LNCaP clone FGC (cell line): ENCODE data around the gene LCP1.
A peak's percentile ranks its signal among the peaks of the same experiment; 100 is the strongest.
"Not testable (repeated sequence)": the region's sequence is repeated elsewhere in the genome, so short reads cannot be mapped to it uniquely, and the experiment has no call there.

Source experiments
- DNase-seq: peaks from one replicate; pipeline ENCODE4 v3.0.0-alpha.2; 2011; ENCODE audit warnings: low read depth
- H3K4me3 ChIP-seq: 2 replicates; pipeline ENCODE4 v1.5.1; 2011; ENCODE audit warnings: mild to moderate bottlenecking, low read depth, low read length, control low read depth
- TF ChIP-seq, protein P1 (sequence below): IDR thresholded peaks from 2 replicates; pipeline ENCODE4 v1.5.1; 2012; ENCODE audit warnings: mild to moderate bottlenecking; ENCODE audit not compliant: control insufficient read depth, insufficient read depth; ENCODE audit errors: extremely low read depth

The LCP1 gene

DNA sequence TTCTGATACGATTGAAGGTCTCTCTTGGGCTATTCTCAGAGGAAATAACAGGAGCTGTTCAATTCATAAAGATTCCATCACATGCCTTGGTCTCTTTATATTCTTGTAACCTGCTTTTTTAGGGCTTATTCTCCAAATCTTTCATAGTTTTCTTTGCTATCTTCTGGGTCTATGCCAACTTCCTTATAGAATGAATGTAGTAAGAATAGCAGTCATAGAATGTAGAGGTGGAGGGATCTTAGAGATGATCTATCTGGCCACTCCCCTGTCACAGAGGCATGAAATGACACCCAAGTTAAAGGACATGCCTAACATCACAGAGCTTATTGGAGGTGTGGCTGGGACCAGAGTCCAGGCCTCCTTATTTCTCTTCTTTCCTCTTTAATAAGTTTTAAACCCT is 13.2 kb downstream of the LCP1 start:
- peak overlapping the region; percentile 63 for H3K4me3 ChIP-seq
- TF ChIP-seq, protein P1, sequence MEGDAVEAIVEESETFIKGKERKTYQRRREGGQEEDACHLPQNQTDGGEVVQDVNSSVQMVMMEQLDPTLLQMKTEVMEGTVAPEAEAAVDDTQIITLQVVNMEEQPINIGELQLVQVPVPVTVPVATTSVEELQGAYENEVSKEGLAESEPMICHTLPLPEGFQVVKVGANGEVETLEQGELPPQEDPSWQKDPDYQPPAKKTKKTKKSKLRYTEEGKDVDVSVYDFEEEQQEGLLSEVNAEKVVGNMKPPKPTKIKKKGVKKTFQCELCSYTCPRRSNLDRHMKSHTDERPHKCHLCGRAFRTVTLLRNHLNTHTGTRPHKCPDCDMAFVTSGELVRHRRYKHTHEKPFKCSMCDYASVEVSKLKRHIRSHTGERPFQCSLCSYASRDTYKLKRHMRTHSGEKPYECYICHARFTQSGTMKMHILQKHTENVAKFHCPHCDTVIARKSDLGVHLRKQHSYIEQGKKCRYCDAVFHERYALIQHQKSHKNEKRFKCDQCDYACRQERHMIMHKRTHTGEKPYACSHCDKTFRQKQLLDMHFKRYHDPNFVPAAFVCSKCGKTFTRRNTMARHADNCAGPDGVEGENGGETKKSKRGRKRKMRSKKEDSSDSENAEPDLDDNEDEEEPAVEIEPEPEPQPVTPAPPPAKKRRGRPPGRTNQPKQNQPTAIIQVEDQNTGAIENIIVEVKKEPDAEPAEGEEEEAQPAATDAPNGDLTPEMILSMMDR: no peak
- no peak for DNase-seq

DNA sequence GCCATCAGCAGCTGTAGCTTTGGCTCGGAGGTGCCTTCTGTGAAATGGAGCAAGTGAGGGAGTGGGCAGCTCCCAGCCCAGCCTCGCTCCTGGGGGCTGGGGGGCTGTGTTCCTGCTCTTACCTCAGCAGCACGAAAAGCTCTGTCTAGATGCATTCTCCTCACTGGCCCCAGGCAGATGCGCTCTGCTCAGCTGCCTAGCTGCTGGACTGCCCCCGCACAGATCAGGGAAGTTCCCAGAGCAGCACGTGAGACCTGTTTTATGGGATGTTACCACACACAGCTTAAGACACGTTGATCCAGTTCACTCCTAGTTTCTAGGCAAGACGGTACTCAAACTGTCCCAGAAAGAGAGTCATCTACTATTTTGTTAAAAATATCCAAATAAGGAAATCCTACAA is 13.6 kb downstream of the LCP1 start:
- TF ChIP-seq, protein P1: no peak
- H3K4me3 ChIP-seq: peak overlapping the region; percentile 63
- peak; percentile 88 for DNase-seq

DNA sequence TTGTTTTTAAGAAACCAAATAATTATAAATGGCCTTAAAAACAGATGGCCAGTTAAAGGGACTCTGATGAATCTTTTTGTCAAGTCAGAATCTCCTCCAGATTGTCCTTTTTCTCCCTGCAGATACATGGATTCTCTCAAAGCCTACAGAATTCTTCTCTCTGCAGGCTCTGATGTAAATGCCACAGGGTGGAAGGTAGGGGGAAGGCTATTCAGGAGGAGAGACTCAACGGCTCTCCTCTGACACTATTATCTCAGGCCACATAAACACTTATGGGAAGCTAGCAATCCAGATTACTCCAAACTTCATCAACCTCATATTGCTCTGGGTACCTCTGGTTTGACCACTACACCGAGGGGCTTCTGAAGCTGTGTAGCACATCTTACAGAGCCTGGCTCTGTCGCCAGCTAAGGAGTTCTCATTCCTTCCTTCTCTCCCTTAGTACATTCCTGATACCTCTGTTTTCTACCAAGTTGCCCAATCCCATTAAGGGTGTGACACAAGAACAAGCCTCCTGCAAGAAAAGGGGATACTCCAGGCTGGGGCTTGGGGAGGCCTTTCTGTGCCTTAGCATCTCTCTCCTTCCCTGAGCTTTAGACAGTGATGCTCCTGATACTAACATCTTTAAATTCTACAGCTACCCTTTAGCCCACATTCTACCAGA is 14.9 kb downstream of the LCP1 start:
- no peak for DNase-seq
- TF ChIP-seq, protein P1: no peak
- H3K4me3 ChIP-seq: peak overlapping the region; percentile 63

DNA sequence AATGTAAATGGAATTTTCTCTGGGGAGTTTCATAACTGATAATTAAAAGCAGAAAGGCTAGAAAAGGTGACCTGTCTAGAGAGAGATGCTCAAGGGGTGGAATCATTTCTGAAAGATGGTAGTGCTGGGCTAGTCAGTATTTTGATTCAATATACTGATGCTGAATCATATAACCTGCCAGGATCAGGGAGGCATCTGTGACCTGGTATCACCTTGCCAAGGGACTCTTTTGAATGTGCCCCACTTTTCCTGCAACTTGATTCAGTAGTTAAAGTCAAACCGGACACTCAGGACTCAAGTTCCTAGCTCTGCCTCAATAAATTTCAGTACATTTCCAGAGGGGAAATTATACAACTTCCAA is 15.8 kb downstream of the LCP1 start:
- TF ChIP-seq, protein P1: no peak
- H3K4me3 ChIP-seq: peak overlapping the region; percentile 30
- no peak for DNase-seq

DNA sequence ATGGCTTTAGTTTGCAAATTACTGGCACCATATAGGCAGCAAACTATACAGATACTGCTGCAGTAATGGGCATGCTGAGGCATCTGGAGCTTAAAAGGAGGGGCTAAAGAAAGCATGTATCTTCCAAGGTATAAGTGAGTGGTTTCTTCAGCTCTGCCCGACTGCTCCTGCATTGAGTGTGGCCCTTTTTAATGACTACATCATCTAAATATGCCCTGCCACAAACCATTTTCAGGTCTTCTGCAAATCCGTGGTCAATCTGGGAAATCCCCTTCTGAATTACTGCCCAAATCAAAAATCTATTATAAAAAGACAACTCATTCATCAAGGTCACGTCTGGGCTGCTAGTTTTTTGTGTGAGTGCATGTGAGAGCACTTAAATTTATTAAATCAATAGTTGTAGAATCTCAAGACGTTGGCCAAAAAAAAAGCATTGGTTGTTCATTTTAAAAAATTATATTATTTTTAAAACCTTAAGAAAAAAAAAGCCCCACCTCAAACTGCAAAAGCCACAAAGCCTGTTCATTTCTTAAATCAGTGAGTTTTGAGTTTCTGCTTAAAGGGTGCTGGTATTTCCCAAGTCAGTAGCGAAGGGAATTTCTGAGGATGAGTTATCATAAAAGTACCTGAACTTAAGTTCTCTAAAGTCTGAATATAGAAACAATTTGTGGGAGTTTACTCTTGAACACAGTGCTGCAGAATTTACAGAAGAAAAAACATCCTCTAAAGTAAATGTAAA is 16.3 kb downstream of the LCP1 start:
- TF ChIP-seq, protein P1: no peak

DNA sequence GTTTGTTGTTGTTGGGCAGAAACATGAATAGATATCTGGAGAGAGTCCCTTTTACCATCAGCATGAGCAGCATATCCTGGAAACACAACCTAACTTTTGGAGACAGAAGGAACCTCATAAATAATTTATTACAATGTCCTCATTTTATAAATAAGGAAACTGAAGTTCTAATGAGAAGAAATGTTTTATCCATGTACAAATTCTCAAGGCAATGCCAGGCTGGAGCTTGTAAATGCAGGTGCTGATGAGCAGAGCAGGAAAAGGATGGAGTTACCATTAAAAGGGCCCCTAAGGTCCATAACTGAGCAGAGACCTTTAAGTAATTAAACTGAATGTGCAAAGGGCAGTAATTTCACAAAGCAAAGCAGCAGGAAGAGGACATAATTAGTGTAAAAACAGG is 17.3 kb downstream of the LCP1 start:
- TF ChIP-seq, protein P1: no peak
- H3K4me3 ChIP-seq: no peak overlapping the region
- DNase-seq: peak; percentile 93

More for the DNA sequence above, 16.3 kb downstream of the LCP1 start:
- peak overlapping the region; percentile 30 for H3K4me3 ChIP-seq
- DNase-seq: no peak

DNA sequence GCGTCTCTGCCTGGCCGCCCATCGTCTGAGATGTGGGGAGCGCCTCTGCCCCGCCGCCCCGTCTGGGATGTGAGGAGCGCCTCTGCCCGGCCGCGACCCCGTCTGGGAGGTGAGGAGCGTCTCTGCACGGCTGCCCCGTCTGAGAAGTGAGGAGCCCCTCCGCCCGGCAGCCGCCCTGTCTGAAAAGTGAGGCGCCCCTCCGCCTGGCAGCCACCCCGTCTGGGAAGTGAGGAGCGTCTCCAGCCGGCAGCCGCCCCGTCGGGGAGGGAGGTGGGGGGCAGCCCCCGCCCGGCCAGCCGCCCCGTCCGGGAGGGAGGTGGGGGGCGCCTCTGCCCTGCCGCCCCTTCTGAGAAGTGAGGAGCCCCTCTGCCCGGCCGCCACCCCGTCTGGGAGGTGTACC is 19.2 kb downstream of the LCP1 start:
- H3K4me3 ChIP-seq, DNase-seq: not testable (repeated sequence)
